HepG2 (cell line): ENCODE measurements around the gene RABIF. TPM values are rescaled to one million over a fixed set of nuclear protein-coding genes. Genes with fewer than 3 reads are reported as not detected.

ENCODE experiments used
- SP2 ChIP-seq: sonication (generic); formaldehyde crosslinking; IDR thresholded peaks from 2 replicates; pipeline ENCODE4 v1.5.1; 2020; ENCODE audit warnings: mild to moderate bottlenecking, missing genetic modification reagents
- ZNF431 ChIP-seq: sonication (generic); formaldehyde crosslinking; IDR thresholded peaks from 2 replicates; pipeline ENCODE4 v1.9.0; 2022; ENCODE audit warnings: missing genetic modification reagents, low read depth, mild to moderate bottlenecking, borderline replicate concordance
- polyA plus RNA-seq, 8 experiments: library from polyadenylated mRNA; depleted of rRNA in 3 of 8; stranded (reverse) in 7 of 8; unstranded in 1 of 8; fragments of >200 nt; fragmentation: Illumina TruSeq in 4 of 8; extraction: Trizol in 4 of 8; gene quantifications; 2 replicates each; pipeline versions ENCODE4 v1.2.1 to v1.2.3, GENCODE V29; 2011 to 2016; ENCODE audit warnings: low read depth in 4 of 8, missing spikeins in 1 of 8, mixed read lengths in 1 of 8; ENCODE audit not compliant: insufficient read depth in 1 of 8
- total RNA-seq, 5 experiments: library from RNA; depleted of rRNA; stranded (reverse); fragments of >200 nt; fragmentation: Illumina TruSeq; extraction: Trizol; gene quantifications; 2 replicates each; pipeline ENCODE4 v1.2.3, GENCODE V29; 2016; ENCODE audit warnings: low read depth in 1 of 5
- TF ChIP-seq, protein P1 (sequence below): sonication (generic); formaldehyde crosslinking; IDR thresholded peaks from 2 replicates; pipeline ENCODE4; 2020; ENCODE audit warnings: missing genetic modification reagents, mild to moderate bottlenecking, borderline replicate concordance
- TF ChIP-seq, protein P2 (sequence below): sonication (generic); formaldehyde crosslinking; IDR thresholded peaks from 2 replicates; pipeline ENCODE4 v1.4.0; 2020; ENCODE audit warnings: missing genetic modification reagents
- TF ChIP-seq, protein P3 (sequence below), 2 experiments: sonication (generic) in 1 of 2; formaldehyde crosslinking in 1 of 2; IDR thresholded peaks; 2 replicates each; pipeline versions ENCODE4 v1.4.0 to v1.6.1; 2018 to 2020; ENCODE audit warnings: missing genetic modification reagents in 2 of 2, borderline replicate concordance in 1 of 2, low read depth in 1 of 2, mild to moderate bottlenecking in 1 of 2, missing biosample characterization in 1 of 2
- TF ChIP-seq, protein P4 (sequence below): sonication (generic); formaldehyde crosslinking; IDR thresholded peaks from 2 replicates; pipeline ENCODE4 v1.8.1; 2023; ENCODE audit warnings: missing genetic modification reagents, mild to moderate bottlenecking, borderline replicate concordance
- TF ChIP-seq, protein P5 (sequence below): sonication (generic); formaldehyde crosslinking; IDR thresholded peaks from 2 replicates; pipeline ENCODE4 v1.5.1; 2020; ENCODE audit warnings: missing genetic modification reagents, mild to moderate bottlenecking, borderline replicate concordance
- TF ChIP-seq, protein P6 (sequence below): sonication (generic); formaldehyde crosslinking; IDR thresholded peaks from 2 replicates; pipeline ENCODE4 v1.8.0; 2022; ENCODE audit warnings: missing genetic modification reagents, mild to moderate bottlenecking, borderline replicate concordance
- TF ChIP-seq, protein P7 (sequence below): sonication (generic); formaldehyde crosslinking; IDR thresholded peaks from 2 replicates; pipeline ENCODE4 v1.8.1; 2023; ENCODE audit warnings: mild to moderate bottlenecking, missing genetic modification reagents
- TF ChIP-seq, protein P8 (sequence below): IDR thresholded peaks from 2 replicates; pipeline ENCODE4 v1.6.1; 2016; ENCODE audit warnings: control low read depth
- TF ChIP-seq, protein P9 (sequence below): sonication (generic); IDR thresholded peaks from 2 replicates; pipeline ENCODE4 v1.6.1; 2016; ENCODE audit warnings: low read depth, borderline replicate concordance

RABIF gene
- total and polyA plus RNA-seq, 2 of the 13 experiments (the other 11 are each of a cell fraction or from before 2014, with no cell fraction given), result 7.6 to 8.3 TPM

DNA sequence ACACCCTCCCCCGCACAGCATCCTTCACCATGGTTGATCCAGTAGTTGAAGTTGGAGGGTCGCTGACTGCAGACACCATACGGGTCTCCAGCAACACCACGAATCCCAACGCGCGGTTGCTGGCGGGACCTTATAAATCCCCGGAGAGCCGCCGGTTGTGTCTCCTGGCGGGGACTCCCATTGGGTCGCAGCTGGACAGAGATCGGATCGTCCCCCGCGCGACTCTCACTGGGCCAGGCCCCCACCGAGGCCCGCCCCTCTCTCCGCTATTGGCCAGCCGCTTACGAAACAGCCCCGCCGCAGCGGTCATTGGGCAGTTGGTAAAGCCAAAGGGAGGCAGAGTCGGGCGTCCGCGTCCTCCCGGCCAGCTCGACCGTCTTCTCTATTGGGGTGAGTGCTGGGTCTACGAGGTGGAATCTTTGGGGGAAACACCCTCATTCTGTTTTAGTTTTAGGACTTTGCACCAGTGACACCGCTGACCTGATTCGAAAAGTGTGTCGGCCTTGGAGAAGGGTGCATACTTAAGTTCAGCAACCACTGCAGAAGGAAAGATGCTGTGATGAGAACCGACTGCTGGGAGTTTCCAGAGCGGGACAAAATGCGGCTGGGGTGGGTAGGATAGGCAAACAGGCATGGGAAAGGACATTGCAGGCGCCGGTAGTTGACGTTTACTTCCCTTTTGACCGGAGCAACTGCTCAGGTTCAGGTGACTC lies 27.4 kb downstream of the RABIF start (continued):
- TF ChIP-seq, protein P1, sequence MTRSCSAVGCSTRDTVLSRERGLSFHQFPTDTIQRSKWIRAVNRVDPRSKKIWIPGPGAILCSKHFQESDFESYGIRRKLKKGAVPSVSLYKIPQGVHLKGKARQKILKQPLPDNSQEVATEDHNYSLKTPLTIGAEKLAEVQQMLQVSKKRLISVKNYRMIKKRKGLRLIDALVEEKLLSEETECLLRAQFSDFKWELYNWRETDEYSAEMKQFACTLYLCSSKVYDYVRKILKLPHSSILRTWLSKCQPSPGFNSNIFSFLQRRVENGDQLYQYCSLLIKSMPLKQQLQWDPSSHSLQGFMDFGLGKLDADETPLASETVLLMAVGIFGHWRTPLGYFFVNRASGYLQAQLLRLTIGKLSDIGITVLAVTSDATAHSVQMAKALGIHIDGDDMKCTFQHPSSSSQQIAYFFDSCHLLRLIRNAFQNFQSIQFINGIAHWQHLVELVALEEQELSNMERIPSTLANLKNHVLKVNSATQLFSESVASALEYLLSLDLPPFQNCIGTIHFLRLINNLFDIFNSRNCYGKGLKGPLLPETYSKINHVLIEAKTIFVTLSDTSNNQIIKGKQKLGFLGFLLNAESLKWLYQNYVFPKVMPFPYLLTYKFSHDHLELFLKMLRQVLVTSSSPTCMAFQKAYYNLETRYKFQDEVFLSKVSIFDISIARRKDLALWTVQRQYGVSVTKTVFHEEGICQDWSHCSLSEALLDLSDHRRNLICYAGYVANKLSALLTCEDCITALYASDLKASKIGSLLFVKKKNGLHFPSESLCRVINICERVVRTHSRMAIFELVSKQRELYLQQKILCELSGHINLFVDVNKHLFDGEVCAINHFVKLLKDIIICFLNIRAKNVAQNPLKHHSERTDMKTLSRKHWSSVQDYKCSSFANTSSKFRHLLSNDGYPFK, result no peak
- TF ChIP-seq, protein P2, sequence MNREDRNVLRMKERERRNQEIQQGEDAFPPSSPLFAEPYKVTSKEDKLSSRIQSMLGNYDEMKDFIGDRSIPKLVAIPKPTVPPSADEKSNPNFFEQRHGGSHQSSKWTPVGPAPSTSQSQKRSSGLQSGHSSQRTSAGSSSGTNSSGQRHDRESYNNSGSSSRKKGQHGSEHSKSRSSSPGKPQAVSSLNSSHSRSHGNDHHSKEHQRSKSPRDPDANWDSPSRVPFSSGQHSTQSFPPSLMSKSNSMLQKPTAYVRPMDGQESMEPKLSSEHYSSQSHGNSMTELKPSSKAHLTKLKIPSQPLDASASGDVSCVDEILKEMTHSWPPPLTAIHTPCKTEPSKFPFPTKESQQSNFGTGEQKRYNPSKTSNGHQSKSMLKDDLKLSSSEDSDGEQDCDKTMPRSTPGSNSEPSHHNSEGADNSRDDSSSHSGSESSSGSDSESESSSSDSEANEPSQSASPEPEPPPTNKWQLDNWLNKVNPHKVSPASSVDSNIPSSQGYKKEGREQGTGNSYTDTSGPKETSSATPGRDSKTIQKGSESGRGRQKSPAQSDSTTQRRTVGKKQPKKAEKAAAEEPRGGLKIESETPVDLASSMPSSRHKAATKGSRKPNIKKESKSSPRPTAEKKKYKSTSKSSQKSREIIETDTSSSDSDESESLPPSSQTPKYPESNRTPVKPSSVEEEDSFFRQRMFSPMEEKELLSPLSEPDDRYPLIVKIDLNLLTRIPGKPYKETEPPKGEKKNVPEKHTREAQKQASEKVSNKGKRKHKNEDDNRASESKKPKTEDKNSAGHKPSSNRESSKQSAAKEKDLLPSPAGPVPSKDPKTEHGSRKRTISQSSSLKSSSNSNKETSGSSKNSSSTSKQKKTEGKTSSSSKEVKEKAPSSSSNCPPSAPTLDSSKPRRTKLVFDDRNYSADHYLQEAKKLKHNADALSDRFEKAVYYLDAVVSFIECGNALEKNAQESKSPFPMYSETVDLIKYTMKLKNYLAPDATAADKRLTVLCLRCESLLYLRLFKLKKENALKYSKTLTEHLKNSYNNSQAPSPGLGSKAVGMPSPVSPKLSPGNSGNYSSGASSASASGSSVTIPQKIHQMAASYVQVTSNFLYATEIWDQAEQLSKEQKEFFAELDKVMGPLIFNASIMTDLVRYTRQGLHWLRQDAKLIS (CRISPR knock-in tag), result no peak
- TF ChIP-seq, protein P3, sequence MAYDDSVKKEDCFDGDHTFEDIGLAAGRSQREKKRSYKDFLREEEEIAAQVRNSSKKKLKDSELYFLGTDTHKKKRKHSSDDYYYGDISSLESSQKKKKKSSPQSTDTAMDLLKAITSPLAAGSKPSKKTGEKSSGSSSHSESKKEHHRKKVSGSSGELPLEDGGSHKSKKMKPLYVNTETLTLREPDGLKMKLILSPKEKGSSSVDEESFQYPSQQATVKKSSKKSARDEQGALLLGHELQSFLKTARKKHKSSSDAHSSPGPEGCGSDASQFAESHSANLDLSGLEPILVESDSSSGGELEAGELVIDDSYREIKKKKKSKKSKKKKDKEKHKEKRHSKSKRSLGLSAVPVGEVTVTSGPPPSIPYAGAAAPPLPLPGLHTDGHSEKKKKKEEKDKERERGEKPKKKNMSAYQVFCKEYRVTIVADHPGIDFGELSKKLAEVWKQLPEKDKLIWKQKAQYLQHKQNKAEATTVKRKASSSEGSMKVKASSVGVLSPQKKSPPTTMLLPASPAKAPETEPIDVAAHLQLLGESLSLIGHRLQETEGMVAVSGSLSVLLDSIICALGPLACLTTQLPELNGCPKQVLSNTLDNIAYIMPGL (CRISPR knock-in tag; IDR thresholded peaks at IDR 0.05; ENCODE audit: borderline replicate concordance in 1 of 2, low read depth in 1 of 2), result peak in 1 of 2 experiments; percentile 21; a peak in 1 of 4 replicates
- TF ChIP-seq, protein P4, sequence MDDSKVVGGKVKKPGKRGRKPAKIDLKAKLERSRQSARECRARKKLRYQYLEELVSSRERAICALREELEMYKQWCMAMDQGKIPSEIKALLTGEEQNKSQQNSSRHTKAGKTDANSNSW (CRISPR knock-in tag), result no peak
- TF ChIP-seq, protein P5, sequence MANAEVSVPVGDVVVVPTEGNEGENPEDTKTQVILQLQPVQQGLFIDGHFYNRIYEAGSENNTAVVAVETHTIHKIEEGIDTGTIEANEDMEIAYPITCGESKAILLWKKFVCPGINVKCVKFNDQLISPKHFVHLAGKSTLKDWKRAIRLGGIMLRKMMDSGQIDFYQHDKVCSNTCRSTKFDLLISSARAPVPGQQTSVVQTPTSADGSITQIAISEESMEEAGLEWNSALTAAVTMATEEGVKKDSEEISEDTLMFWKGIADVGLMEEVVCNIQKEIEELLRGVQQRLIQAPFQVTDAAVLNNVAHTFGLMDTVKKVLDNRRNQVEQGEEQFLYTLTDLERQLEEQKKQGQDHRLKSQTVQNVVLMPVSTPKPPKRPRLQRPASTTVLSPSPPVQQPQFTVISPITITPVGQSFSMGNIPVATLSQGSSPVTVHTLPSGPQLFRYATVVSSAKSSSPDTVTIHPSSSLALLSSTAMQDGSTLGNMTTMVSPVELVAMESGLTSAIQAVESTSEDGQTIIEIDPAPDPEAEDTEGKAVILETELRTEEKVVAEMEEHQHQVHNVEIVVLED, result peak; percentile 22; the same call in 1 of the 2 replicates
- TF ChIP-seq, protein P6, sequence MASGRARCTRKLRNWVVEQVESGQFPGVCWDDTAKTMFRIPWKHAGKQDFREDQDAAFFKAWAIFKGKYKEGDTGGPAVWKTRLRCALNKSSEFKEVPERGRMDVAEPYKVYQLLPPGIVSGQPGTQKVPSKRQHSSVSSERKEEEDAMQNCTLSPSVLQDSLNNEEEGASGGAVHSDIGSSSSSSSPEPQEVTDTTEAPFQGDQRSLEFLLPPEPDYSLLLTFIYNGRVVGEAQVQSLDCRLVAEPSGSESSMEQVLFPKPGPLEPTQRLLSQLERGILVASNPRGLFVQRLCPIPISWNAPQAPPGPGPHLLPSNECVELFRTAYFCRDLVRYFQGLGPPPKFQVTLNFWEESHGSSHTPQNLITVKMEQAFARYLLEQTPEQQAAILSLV (CRISPR knock-in tag), result no peak; the same call in 1 of the 2 replicates
- TF ChIP-seq SP2 (CRISPR knock-in tag) (peak; percentile 90), ZNF431 (CRISPR knock-in tag) (no peak)
- TF ChIP-seq, protein P7, sequence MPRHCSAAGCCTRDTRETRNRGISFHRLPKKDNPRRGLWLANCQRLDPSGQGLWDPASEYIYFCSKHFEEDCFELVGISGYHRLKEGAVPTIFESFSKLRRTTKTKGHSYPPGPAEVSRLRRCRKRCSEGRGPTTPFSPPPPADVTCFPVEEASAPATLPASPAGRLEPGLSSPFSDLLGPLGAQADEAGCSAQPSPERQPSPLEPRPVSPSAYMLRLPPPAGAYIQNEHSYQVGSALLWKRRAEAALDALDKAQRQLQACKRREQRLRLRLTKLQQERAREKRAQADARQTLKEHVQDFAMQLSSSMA (CRISPR knock-in tag), result 0 out of 2 replicates have a peak, but pooled peaks have one; percentile 15
- TF ChIP-seq, protein P8, sequence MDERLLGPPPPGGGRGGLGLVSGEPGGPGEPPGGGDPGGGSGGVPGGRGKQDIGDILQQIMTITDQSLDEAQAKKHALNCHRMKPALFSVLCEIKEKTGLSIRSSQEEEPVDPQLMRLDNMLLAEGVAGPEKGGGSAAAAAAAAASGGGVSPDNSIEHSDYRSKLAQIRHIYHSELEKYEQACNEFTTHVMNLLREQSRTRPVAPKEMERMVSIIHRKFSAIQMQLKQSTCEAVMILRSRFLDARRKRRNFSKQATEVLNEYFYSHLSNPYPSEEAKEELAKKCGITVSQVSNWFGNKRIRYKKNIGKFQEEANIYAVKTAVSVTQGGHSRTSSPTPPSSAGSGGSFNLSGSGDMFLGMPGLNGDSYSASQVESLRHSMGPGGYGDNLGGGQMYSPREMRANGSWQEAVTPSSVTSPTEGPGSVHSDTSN (CRISPR knock-in tag), result no peak
- TF ChIP-seq, protein P9, sequence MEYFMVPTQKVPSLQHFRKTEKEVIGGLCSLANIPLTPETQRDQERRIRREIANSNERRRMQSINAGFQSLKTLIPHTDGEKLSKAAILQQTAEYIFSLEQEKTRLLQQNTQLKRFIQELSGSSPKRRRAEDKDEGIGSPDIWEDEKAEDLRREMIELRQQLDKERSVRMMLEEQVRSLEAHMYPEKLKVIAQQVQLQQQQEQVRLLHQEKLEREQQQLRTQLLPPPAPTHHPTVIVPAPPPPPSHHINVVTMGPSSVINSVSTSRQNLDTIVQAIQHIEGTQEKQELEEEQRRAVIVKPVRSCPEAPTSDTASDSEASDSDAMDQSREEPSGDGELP, result peak; percentile 70; the same call in 1 of the 2 replicates
